ENCODE results near the gene DAPK1.

- TF ChIP-seq POLR2A (IDR thresholded peaks at IDR 0.05; ENCODE audit: low read length) (no peak), GATA1 (IDR thresholded peaks at IDR 0.05; ENCODE audit: low read depth, low read length) (no peak)
Measured at GRCh38 chr9:87590996-87591395, 93.3 kb downstream of the DAPK1 start.

All from erythroblast (primary cell).